Panc1 (cell line): ENCODE measurements around the gene AK2. TPM values are rescaled to one million over a fixed set of nuclear protein-coding genes. Genes with fewer than 3 reads are reported as not detected.

Source experiments
- ATAC-seq: fragments of 200-7000 bp; cut with Tn5 transposase; 2 replicates; pipeline ENCODE4 v1.9.1; 2020; ENCODE audit warnings: mild to moderate bottlenecking, moderate library complexity
- BruUV-seq: library from RNA; stranded (reverse); fragments of 400-500 nt; replicated peaks from 2 replicates; lab custom pipeline; 2021; lab: Mats Ljungman, UMichigan
- CTCF ChIA-PET: fragments of 300-600 bp; sonication (Branson Sonifier 250); formaldehyde crosslinking; loops from one replicate; lab custom pipeline; 2022; ENCODE audit warnings: antibody characterized with exemption; lab: Charles Lee
- POLR2A ChIA-PET: fragments of 300-600 bp; sonication (Branson Sonifier 250); formaldehyde crosslinking; loops from one replicate; lab custom pipeline; 2022; ENCODE audit warnings: antibody characterized with exemption; lab: Charles Lee
- DNase-seq: peaks from one replicate; pipeline ENCODE4 v3.0.0-alpha.2; 2010; ENCODE audit warnings: low read depth, low spot score
- H3K27ac ChIP-seq: 2 replicates; pipeline ENCODE4 v1.5.1; 2011; ENCODE audit warnings: mild to moderate bottlenecking, low read length, inconsistent platforms
- H3K27me3 ChIP-seq: fragments of 200-500 bp; sonication (Bioruptor generic); 2 replicates; pipeline ENCODE4 v1.6.0; 2014; ENCODE audit warnings: low read length, inconsistent platforms; ENCODE audit not compliant: control insufficient read depth, insufficient read depth
- H3K36me3 ChIP-seq: fragments of 200-500 bp; sonication (Bioruptor generic); 2 replicates; pipeline ENCODE4 v1.5.1; 2014; ENCODE audit warnings: inconsistent platforms, mild to moderate bottlenecking, low read length, moderate library complexity; ENCODE audit not compliant: control insufficient read depth, insufficient read depth
- H3K4me1 ChIP-seq: 2 replicates; pipeline ENCODE4 v1.5.1; 2011; ENCODE audit warnings: inconsistent platforms, mild to moderate bottlenecking, low read length, moderate library complexity; ENCODE audit not compliant: control insufficient read depth, insufficient read depth
- H3K4me3 ChIP-seq, 2 experiments: 2 replicates each; pipeline ENCODE4 v1.5.1; 2011 to 2012; ENCODE audit warnings: low read depth in 2 of 2, low read length in 2 of 2, mild to moderate bottlenecking in 2 of 2, inconsistent platforms in 1 of 2, moderate library complexity in 1 of 2
- H3K9me3 ChIP-seq: fragments of 200-500 bp; sonication (Bioruptor generic); 2 replicates; pipeline ENCODE4 v1.5.1; 2014; ENCODE audit warnings: low read depth, mild to moderate bottlenecking, inconsistent platforms, low read length, moderate library complexity; ENCODE audit not compliant: control insufficient read depth, insufficient read depth
- POLR2AphosphoS5 ChIP-seq: IDR thresholded peaks from 2 replicates; pipeline ENCODE4 v1.6.1; 2012; ENCODE audit warnings: mild to moderate bottlenecking, low read depth, low read length, moderate library complexity
- SIN3A ChIP-seq: IDR thresholded peaks from 2 replicates; pipeline ENCODE4 v1.6.1; 2012; ENCODE audit warnings: low read depth, mild to moderate bottlenecking, low read length, moderate library complexity, borderline replicate concordance; ENCODE audit not compliant: insufficient read depth
- TCF7L2 ChIP-seq: IDR thresholded peaks from 2 replicates; pipeline ENCODE4 v1.6.1; 2011; ENCODE audit warnings: mild to moderate bottlenecking, low read depth, low read length, inconsistent platforms
- in situ Hi-C: cut with HindIII; loops from 2 replicates; pipeline ENCODE4 v1.10.0; 2016; ENCODE audit warnings: low sequenced_read_pairs, low pct_unique_long_range_greater_than_20kb
- intact Hi-C: fragments of 100-400 bp; cut with micrococcal nuclease; formaldehyde crosslinking; loops from one replicate; pipeline ENCODE4 v1.10.0; 2022; ENCODE audit not compliant: unreplicated experiment
- total RNA-seq: library from RNA; stranded (reverse); gene quantifications from one replicate; pipeline ENCODE4 v1.2.1, GENCODE V29; 2021; ENCODE audit not compliant: unreplicated experiment
- TF ChIP-seq, protein P1 (sequence below), 2 experiments: IDR thresholded peaks; 2 replicates each; pipeline ENCODE4 v1.6.1; 2011 to 2012; ENCODE audit warnings: low read depth in 2 of 2, control low read depth in 1 of 2, low read length in 1 of 2, mild to moderate bottlenecking in 1 of 2, moderate library complexity in 1 of 2; ENCODE audit not compliant: insufficient read depth in 1 of 2
- TF ChIP-seq, protein P2 (sequence below): fragments of 450-650 bp; IDR thresholded peaks from 2 replicates; pipeline ENCODE4 v1.5.1; 2017; ENCODE audit warnings: mild to moderate bottlenecking

Gene AK2
- total RNA-seq, 1 experiment from 2014 or later, result 213 TPM

DNA sequence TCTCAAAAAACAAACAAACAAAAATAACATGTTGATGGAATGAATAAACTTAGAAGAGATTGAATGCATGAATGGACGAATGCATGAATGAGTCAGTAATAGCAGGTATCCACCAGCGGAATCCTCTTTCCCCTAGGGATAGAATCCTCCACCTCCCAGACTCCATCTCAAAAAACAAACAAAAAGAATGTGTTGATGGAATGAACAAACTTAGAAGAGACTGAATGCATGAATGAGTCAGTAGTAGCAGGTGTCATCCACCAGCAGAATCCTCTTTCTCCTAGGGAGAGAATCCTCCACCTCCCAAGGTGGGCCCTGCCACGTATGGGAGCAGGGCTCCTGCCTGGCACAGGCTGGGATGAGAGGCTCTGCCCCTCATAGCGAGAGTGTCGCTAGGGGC lies 45.3 kb downstream of the AK2 start:
- ATAC-seq, result no peak; the same call in 1 of the 2 replicates
- ChIA-PET POLR2A (no interaction called here), CTCF (no interaction called here)
- Histone ChIP-seq H3K36me3 (no peaks in the 10 kb centered on the region), H3K27me3 (no peaks in the 10 kb centered on the region), H3K4me3 (no peak overlapping the region), H3K4me1 (peaks cover 8% of the 10 kb centered on the region; the same call in 1 of the 2 replicates), H3K27ac (no peak overlapping the region), H3K9me3 (no peaks in the 10 kb centered on the region)
- in situ Hi-C loops, result no loop called here
- no peak for DNase-seq
- intact Hi-C loops, result no loop called here
- no TSS peak for BruUV-seq
- no peak for TF ChIP-seq TCF7L2
- TF ChIP-seq SIN3A, result no peak
- TF ChIP-seq, protein P1, sequence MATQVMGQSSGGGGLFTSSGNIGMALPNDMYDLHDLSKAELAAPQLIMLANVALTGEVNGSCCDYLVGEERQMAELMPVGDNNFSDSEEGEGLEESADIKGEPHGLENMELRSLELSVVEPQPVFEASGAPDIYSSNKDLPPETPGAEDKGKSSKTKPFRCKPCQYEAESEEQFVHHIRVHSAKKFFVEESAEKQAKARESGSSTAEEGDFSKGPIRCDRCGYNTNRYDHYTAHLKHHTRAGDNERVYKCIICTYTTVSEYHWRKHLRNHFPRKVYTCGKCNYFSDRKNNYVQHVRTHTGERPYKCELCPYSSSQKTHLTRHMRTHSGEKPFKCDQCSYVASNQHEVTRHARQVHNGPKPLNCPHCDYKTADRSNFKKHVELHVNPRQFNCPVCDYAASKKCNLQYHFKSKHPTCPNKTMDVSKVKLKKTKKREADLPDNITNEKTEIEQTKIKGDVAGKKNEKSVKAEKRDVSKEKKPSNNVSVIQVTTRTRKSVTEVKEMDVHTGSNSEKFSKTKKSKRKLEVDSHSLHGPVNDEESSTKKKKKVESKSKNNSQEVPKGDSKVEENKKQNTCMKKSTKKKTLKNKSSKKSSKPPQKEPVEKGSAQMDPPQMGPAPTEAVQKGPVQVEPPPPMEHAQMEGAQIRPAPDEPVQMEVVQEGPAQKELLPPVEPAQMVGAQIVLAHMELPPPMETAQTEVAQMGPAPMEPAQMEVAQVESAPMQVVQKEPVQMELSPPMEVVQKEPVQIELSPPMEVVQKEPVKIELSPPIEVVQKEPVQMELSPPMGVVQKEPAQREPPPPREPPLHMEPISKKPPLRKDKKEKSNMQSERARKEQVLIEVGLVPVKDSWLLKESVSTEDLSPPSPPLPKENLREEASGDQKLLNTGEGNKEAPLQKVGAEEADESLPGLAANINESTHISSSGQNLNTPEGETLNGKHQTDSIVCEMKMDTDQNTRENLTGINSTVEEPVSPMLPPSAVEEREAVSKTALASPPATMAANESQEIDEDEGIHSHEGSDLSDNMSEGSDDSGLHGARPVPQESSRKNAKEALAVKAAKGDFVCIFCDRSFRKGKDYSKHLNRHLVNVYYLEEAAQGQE (IDR thresholded peaks at IDR 0.05; ENCODE audit: insufficient read depth in 1 of 2, low read depth in 2 of 2, low read length in 1 of 2), result no peak
- TF ChIP-seq, protein P2, sequence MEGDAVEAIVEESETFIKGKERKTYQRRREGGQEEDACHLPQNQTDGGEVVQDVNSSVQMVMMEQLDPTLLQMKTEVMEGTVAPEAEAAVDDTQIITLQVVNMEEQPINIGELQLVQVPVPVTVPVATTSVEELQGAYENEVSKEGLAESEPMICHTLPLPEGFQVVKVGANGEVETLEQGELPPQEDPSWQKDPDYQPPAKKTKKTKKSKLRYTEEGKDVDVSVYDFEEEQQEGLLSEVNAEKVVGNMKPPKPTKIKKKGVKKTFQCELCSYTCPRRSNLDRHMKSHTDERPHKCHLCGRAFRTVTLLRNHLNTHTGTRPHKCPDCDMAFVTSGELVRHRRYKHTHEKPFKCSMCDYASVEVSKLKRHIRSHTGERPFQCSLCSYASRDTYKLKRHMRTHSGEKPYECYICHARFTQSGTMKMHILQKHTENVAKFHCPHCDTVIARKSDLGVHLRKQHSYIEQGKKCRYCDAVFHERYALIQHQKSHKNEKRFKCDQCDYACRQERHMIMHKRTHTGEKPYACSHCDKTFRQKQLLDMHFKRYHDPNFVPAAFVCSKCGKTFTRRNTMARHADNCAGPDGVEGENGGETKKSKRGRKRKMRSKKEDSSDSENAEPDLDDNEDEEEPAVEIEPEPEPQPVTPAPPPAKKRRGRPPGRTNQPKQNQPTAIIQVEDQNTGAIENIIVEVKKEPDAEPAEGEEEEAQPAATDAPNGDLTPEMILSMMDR, result no peak
- TF ChIP-seq POLR2AphosphoS5, result no peak

DNA sequence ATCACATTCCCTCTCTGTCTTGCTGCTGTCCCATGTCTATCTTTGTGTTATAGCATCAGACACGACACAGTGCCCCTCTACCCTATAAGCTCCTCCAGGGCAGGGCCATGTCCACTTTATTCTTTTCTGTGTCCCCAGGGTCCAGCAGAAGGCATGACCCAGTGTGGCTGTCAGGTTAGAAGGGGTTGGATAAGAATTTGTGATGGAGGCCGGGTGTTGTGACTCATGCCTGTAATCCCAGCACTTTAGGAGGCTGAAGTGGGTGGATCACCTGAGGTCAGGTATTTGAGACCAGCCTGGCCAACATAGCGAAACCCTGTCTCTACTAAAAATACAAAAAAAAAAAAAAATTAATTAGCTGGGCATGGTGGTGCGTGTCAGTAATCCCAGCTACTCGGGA lies 45.8 kb downstream of the AK2 start:
- POLR2A ChIA-PET, result interaction anchor here (0.7 kb wide), 1 partner anchor 26 kb away, joined by 8 read pairs; the partner anchor contains the start of gene RNF19B
- no peak for DNase-seq
- intact Hi-C loops, result no loop called here

More for the DNA sequence above, 45.8 kb downstream of the AK2 start:
- ATAC-seq, result no peak
- in situ Hi-C loops, result no loop called here
- BruUV-seq, result no TSS peak
- CTCF ChIA-PET, result interaction anchor here (0.7 kb wide), 1 partner anchor 99 kb away, joined by 14 read pairs; no protein-coding TSS in a partner anchor
- H3K27me3 ChIP-seq, result no peaks in the 10 kb centered on the region
- no peak overlapping the region for H3K4me3 ChIP-seq
- no peak for TF ChIP-seq SIN3A
- no peak for TF ChIP-seq POLR2AphosphoS5
- TF ChIP-seq, protein P1 (IDR thresholded peaks at IDR 0.05; ENCODE audit: insufficient read depth in 1 of 2, low read depth in 2 of 2, low read length in 1 of 2), result no peak
- TF ChIP-seq TCF7L2, result no peak
- peaks cover 8% of the 10 kb centered on the region; the same call in 1 of the 2 replicates for H3K4me1 ChIP-seq
- no peaks in the 10 kb centered on the region for H3K9me3 ChIP-seq
- no peaks in the 10 kb centered on the region for H3K36me3 ChIP-seq
- H3K27ac ChIP-seq, result no peak overlapping the region
